ENCODE data around the gene FAM168B.

Gene FAM168B

GRCh38 chr2:131031875-131032274, 61.4 kb downstream of the FAM168B start:
- H3K9me3 Mint-ChIP-seq: peaks cover 0 to 9% of the 10 kb centered on the region in 2 donors
- no peak overlapping the region for H3K4me3 Mint-ChIP-seq
- no peak for DNase-seq
- ATAC-seq: no peak
- H3K27ac Mint-ChIP-seq: no peak overlapping the region
- H3K27me3 Mint-ChIP-seq: peaks cover 23% of the 10 kb centered on the region
- peaks cover 42% of the 10 kb centered on the region for H3K4me1 Mint-ChIP-seq

- Mint-ChIP-seq H3K4me1 (peaks cover 42% of the 10 kb centered on the region), H3K4me3 (no peak overlapping the region), H3K27me3 (peaks cover 25% of the 10 kb centered on the region), H3K9me3 (peaks cover 0 to 9% of the 10 kb centered on the region in 2 donors), H3K27ac (no peak overlapping the region)
- no peak for ATAC-seq
- DNase-seq: no peak
Measured at GRCh38 chr2:131031431-131031841, 61.8 kb downstream of the FAM168B start.

- Mint-ChIP-seq H3K27ac (no peak overlapping the region), H3K27me3 (peaks cover 34% of the 10 kb centered on the region)
Measured at GRCh38 chr2:131030478-131030971, 62.7 kb downstream of the FAM168B start.

GRCh38 chr2:131029812-131030211, 63.4 kb downstream of the FAM168B start:
- Mint-ChIP-seq H3K4me1 (peaks cover 30% of the 10 kb centered on the region), H3K27me3 (peaks cover 41% of the 10 kb centered on the region), H3K4me3 (no peak overlapping the region), H3K9me3 (peaks cover 0 to 20% of the 10 kb centered on the region in 2 donors), H3K27ac (no peak overlapping the region)
- ATAC-seq (no peak), DNase-seq (no peak)

More at GRCh38 chr2:131030478-131030971, 62.7 kb downstream of the FAM168B start:
- Mint-ChIP-seq H3K9me3 (peaks cover 0 to 15% of the 10 kb centered on the region in 2 donors), H3K4me3 (no peak overlapping the region), H3K4me1 (peaks cover 33% of the 10 kb centered on the region)
- DNase-seq: no peak
- no peak for ATAC-seq

- H3K27me3 Mint-ChIP-seq: peaks cover 43% of the 10 kb centered on the region
- H3K4me1 Mint-ChIP-seq: peaks cover 14% of the 10 kb centered on the region
- H3K4me3 Mint-ChIP-seq: no peak overlapping the region
- ATAC-seq: peak; percentile 38
- H3K27ac Mint-ChIP-seq: no peak overlapping the region
- H3K9me3 Mint-ChIP-seq: peaks cover 0 to 20% of the 10 kb centered on the region in 2 donors
- DNase-seq: no peak
Measured at GRCh38 chr2:131027566-131028528, 65.4 kb downstream of the FAM168B start.

- no peak for ATAC-seq
- Mint-ChIP-seq H3K27ac (no peak overlapping the region), H3K4me1 (peaks cover 7% of the 10 kb centered on the region), H3K27me3 (peaks cover 44% of the 10 kb centered on the region), H3K9me3 (peaks cover 0 to 20% of the 10 kb centered on the region in 2 donors), H3K4me3 (no peak overlapping the region)
- DNase-seq: no peak
Measured at GRCh38 chr2:131026919-131027318, 66.3 kb downstream of the FAM168B start.

- Mint-ChIP-seq H3K4me3 (no peak overlapping the region), H3K4me1 (no peaks in the 10 kb centered on the region), H3K9me3 (peaks cover 0 to 20% of the 10 kb centered on the region in 2 donors), H3K27ac (no peak overlapping the region), H3K27me3 (peaks cover 44% of the 10 kb centered on the region)
- DNase-seq (no peak), ATAC-seq (no peak)
Measured at GRCh38 chr2:131023758-131024157, 69.5 kb downstream of the FAM168B start.

- Mint-ChIP-seq H3K27me3 (peaks cover 52% of the 10 kb centered on the region), H3K4me3 (no peak overlapping the region), H3K27ac (no peak overlapping the region), H3K9me3 (peaks cover 0 to 18% of the 10 kb centered on the region in 2 donors), H3K4me1 (no peaks in the 10 kb centered on the region)
- DNase-seq: no peak
- ATAC-seq: no peak
Measured at GRCh38 chr2:131022731-131023130, 70.5 kb downstream of the FAM168B start.

GRCh38 chr2:131016826-131017741, 76.2 kb downstream of the FAM168B start:
- H3K27ac Mint-ChIP-seq: no peak overlapping the region
- no peaks in the 10 kb centered on the region for H3K9me3 Mint-ChIP-seq
- ATAC-seq (no peak), DNase-seq (no peak)
- peaks cover 31% of the 10 kb centered on the region for H3K27me3 Mint-ChIP-seq
- peaks cover 2% of the 10 kb centered on the region for H3K4me1 Mint-ChIP-seq
- no peak overlapping the region for H3K4me3 Mint-ChIP-seq

GRCh38 chr2:131015764-131016163, 77.5 kb downstream of the FAM168B start:
- H3K27me3 Mint-ChIP-seq: peaks cover 41% of the 10 kb centered on the region
- DNase-seq: no peak
- ATAC-seq: no peak
- H3K27ac Mint-ChIP-seq: peak overlapping the region; percentile 24 to 51
- no peaks in the 10 kb centered on the region for H3K9me3 Mint-ChIP-seq
- H3K4me3 Mint-ChIP-seq: no peak overlapping the region
- peaks cover 15% of the 10 kb centered on the region for H3K4me1 Mint-ChIP-seq

GRCh38 chr2:131014141-131014540, 79.1 kb downstream of the FAM168B start:
- DNase-seq: no peak
- ATAC-seq: no peak
- no peak overlapping the region for H3K27ac Mint-ChIP-seq
- H3K4me3 Mint-ChIP-seq: no peak overlapping the region
- peaks cover 31% of the 10 kb centered on the region for H3K4me1 Mint-ChIP-seq
- peaks cover 4 to 11% of the 10 kb centered on the region in 2 donors for H3K9me3 Mint-ChIP-seq
- peaks cover 41% of the 10 kb centered on the region for H3K27me3 Mint-ChIP-seq

GRCh38 chr2:131011486-131011885, 81.8 kb downstream of the FAM168B start:
- H3K4me1 Mint-ChIP-seq: peaks cover 36% of the 10 kb centered on the region
- no peak for DNase-seq
- peaks cover 9 to 12% of the 10 kb centered on the region in 2 donors for H3K9me3 Mint-ChIP-seq
- H3K27me3 Mint-ChIP-seq: peaks cover 25% of the 10 kb centered on the region
- no peak for ATAC-seq
- no peak overlapping the region for H3K4me3 Mint-ChIP-seq
- H3K27ac Mint-ChIP-seq: no peak overlapping the region

GRCh38 chr2:131010566-131010965, 82.7 kb downstream of the FAM168B start:
- peaks cover 36% of the 10 kb centered on the region for H3K4me1 Mint-ChIP-seq
- peak overlapping the region; percentile 65 to 92 for H3K27ac Mint-ChIP-seq
- ATAC-seq: peak; percentile 87
- peak in 1 of 2 donors; percentile 21 for DNase-seq
- peaks cover 9 to 12% of the 10 kb centered on the region in 2 donors for H3K9me3 Mint-ChIP-seq
- H3K4me3 Mint-ChIP-seq: peak overlapping the region; percentile 64 to 66
- H3K27me3 Mint-ChIP-seq: peaks cover 16% of the 10 kb centered on the region

GRCh38 chr2:131009713-131010475, 83.4 kb downstream of the FAM168B start:
- DNase-seq (no peak), ATAC-seq (no peak)
- Mint-ChIP-seq H3K4me3 (peak overlapping the region; percentile 64 to 66), H3K4me1 (peaks cover 36% of the 10 kb centered on the region), H3K27me3 (peaks cover 16% of the 10 kb centered on the region), H3K27ac (no peak overlapping the region), H3K9me3 (peaks cover 9 to 12% of the 10 kb centered on the region in 2 donors)

GRCh38 chr2:131008967-131009366, 84.3 kb downstream of the FAM168B start:
- peaks cover 9 to 12% of the 10 kb centered on the region in 2 donors for H3K9me3 Mint-ChIP-seq
- peaks cover 9% of the 10 kb centered on the region for H3K27me3 Mint-ChIP-seq
- no peak for ATAC-seq
- no peak overlapping the region for H3K27ac Mint-ChIP-seq
- H3K4me3 Mint-ChIP-seq: no peak overlapping the region
- no peak for DNase-seq
- H3K4me1 Mint-ChIP-seq: peaks cover 36% of the 10 kb centered on the region
